Activated CD8-positive, alpha-beta memory T cell treated with anti-CD3 and anti-CD28 coated beads for 1 hour (primary cell): Measurements from ENCODE around the gene SLC30A3.
"Not testable (repeated sequence)": the region's sequence is repeated elsewhere in the genome, so short reads cannot be mapped to it uniquely, and the experiment has no call there.

Experiments used
- DNase-seq, 2 donors: peaks; one replicate each; pipeline ENCODE4 v3.0.0-alpha.2; 2020; ENCODE audit warnings: low read depth in 1 of 2; ENCODE audit errors: extremely low read depth in 1 of 2

SLC30A3 gene

GRCh38 chr2:27262379-27263286, at the start of gene SLC30A3:
Gene SLC30A3, minus strand, starts transcription at chr2:27263047. Its CDS starts 141 bp downstream, at chr2:27262906.
- DNase-seq: peak; percentile 17 to 53

GRCh38 chr2:27312152-27312551, 49.3 kb upstream of the SLC30A3 start:
- DNase-seq: no peak

GRCh38 chr2:27309651-27310050, 46.8 kb upstream of the SLC30A3 start:
- DNase-seq: no peak

GRCh38 chr2:27308359-27308881, 45.6 kb upstream of the SLC30A3 start, which contains the start of gene UCN:
Gene UCN, minus strand, starts transcription at chr2:27308445. Its CDS starts 550 bp downstream, at chr2:27307895.
- no peak for DNase-seq

- no peak for DNase-seq
These were observed 44.9 kb upstream of the SLC30A3 start for GRCh38 chr2:27307545-27308358.

- DNase-seq: no peak
These were observed 44.4 kb upstream of the SLC30A3 start for GRCh38 chr2:27307287-27307544.

- peak in 1 of 2 donors; percentile 11 for DNase-seq
These were observed 43.9 kb upstream of the SLC30A3 start for GRCh38 chr2:27306573-27307286.

GRCh38 chr2:27306136-27306535, 43.3 kb upstream of the SLC30A3 start:
- DNase-seq: no peak

- no peak for DNase-seq
These were observed 42.7 kb upstream of the SLC30A3 start for GRCh38 chr2:27305516-27305915.

- DNase-seq: no peak
These were observed 41.8 kb upstream of the SLC30A3 start for GRCh38 chr2:27304488-27305240.

GRCh38 chr2:27303093-27304025, 40.5 kb upstream of the SLC30A3 start:
- DNase-seq: no peak

GRCh38 chr2:27300606-27301005, 37.8 kb upstream of the SLC30A3 start:
- not testable (repeated sequence) for DNase-seq

GRCh38 chr2:27298391-27299080, 35.7 kb upstream of the SLC30A3 start:
- DNase-seq: no peak

GRCh38 chr2:27297195-27297594, 34.3 kb upstream of the SLC30A3 start:
- DNase-seq: no peak

- no peak for DNase-seq
These were observed 33.6 kb upstream of the SLC30A3 start for GRCh38 chr2:27296481-27296880.

GRCh38 chr2:27294928-27295327, 32.1 kb upstream of the SLC30A3 start:
- no peak for DNase-seq

GRCh38 chr2:27291865-27292264, 29.0 kb upstream of the SLC30A3 start:
- no peak for DNase-seq

- no peak for DNase-seq
These were observed 27.7 kb upstream of the SLC30A3 start for GRCh38 chr2:27290549-27290948.

- DNase-seq: no peak
These were observed 25.8 kb upstream of the SLC30A3 start for GRCh38 chr2:27288610-27289009.
